Breast epithelium (tissue), 4 donors: Measurements from ENCODE around the gene SKAP1. TPM values are rescaled to one million over a fixed set of nuclear protein-coding genes. Genes with fewer than 3 reads are reported as not detected.

Experiments
- DNase-seq, 2 donors: peaks; one replicate each; pipeline ENCODE4 v3.0.0-alpha.2; 2019; ENCODE audit warnings: low spot score in 2 of 2
- H3K27ac ChIP-seq, 2 donors: fragments of 200-600 bp; sonication (generic) in 1 of 2; one replicate each; pipeline ENCODE4 v1.5.1; 2016 to 2019; ENCODE audit warnings: mild to moderate bottlenecking in 1 of 2
- H3K27me3 ChIP-seq, 2 donors: fragments of 200-600 bp; sonication (generic) in 1 of 2; one replicate each; pipeline versions ENCODE4 v1.5.1 to v1.6.0; 2017 to 2019; ENCODE audit warnings: control low read depth in 1 of 2, mild to moderate bottlenecking in 1 of 2
- H3K36me3 ChIP-seq: fragments of 200-600 bp; one replicate; pipeline ENCODE4 v1.5.1; 2019
- H3K4me1 ChIP-seq, 2 donors: fragments of 200-600 bp; sonication (generic); one replicate each; pipeline ENCODE4 v1.5.1; 2016 to 2019; ENCODE audit warnings: control low read depth in 1 of 2
- H3K4me3 ChIP-seq, 3 donors: fragments of 200-600 bp; sonication (generic); 1 replicate in 2 of 3; 2 replicates in 1 of 3; pipeline ENCODE4 v1.5.1; 2016 to 2019; ENCODE audit warnings: mild to moderate bottlenecking in 3 of 3, moderate library complexity in 2 of 3
- H3K9me3 ChIP-seq, 2 donors: fragments of 200-600 bp; sonication (generic) in 1 of 2; one replicate each; pipeline ENCODE4 v1.5.1; 2016 to 2019; ENCODE audit warnings: control low read depth in 1 of 2
- CTCF ChIP-seq, 3 donors: fragments of 450-650 bp; IDR thresholded peaks; one replicate each; pipeline ENCODE4 v1.5.1; 2016 to 2017; ENCODE audit warnings: antibody characterized with exemption in 3 of 3, mild to moderate bottlenecking in 3 of 3, moderate library complexity in 3 of 3
- POLR2A ChIP-seq: fragments of 450-650 bp; IDR thresholded peaks from one replicate; pipeline ENCODE4 v1.6.1; 2016; ENCODE audit warnings: antibody characterized with exemption, mild to moderate bottlenecking, moderate library complexity
- POLR2AphosphoS5 ChIP-seq, 3 donors: sonication (generic); formaldehyde crosslinking; IDR thresholded peaks; one replicate each; pipeline ENCODE4 v1.6.1; 2017; ENCODE audit warnings: antibody characterized with exemption in 3 of 3
- intact Hi-C: fragments of 100-400 bp; cut with DNase I; formaldehyde crosslinking; loops from one replicate; pipeline ENCODE4 v1.15.1; 2023; ENCODE audit warnings: low total_unique reads
- total RNA-seq, 3 donors: library from RNA; depleted of rRNA; stranded (reverse); fragments of >200 nt; gene quantifications; one replicate each; pipeline ENCODE4 v1.1.0, GENCODE V29; 2016

Gene SKAP1
- total RNA-seq, 3 donors from 2014 or later, result 1.1 to 7.5 (median 5.9) TPM

GRCh38 chr17:48378708-48379392 is 51.2 kb downstream of the SKAP1 start:
- Histone ChIP-seq H3K27me3 (peaks cover 0 to 9% of the 10 kb centered on the region in 2 donors), H3K36me3 (no peaks in the 10 kb centered on the region), H3K4me3 (no peak overlapping the region), H3K9me3 (no peaks in the 10 kb centered on the region), H3K4me1 (no peaks in the 10 kb centered on the region), H3K27ac (no peak overlapping the region)
- intact Hi-C loops, result no loop called here
- TF ChIP-seq POLR2A, result no peak
- no peak for DNase-seq

- DNase-seq, result no peak
- no peak for TF ChIP-seq POLR2A
- TF ChIP-seq POLR2AphosphoS5 (IDR thresholded peaks at IDR 0.05), result no peak
- TF ChIP-seq CTCF (IDR thresholded peaks at IDR 0.05), result no peak
- no peaks in the 10 kb centered on the region for H3K4me1 ChIP-seq
- peaks cover 0 to 9% of the 10 kb centered on the region in 2 donors for H3K27me3 ChIP-seq
- no peaks in the 10 kb centered on the region for H3K36me3 ChIP-seq
- H3K27ac ChIP-seq, result no peak overlapping the region
- no peak overlapping the region for H3K4me3 ChIP-seq
- H3K9me3 ChIP-seq, result no peaks in the 10 kb centered on the region
- intact Hi-C loops, result no loop called here
Observed at GRCh38 chr17:48378238-48378637, 51.8 kb downstream of the SKAP1 start.

- H3K36me3 ChIP-seq, result no peaks in the 10 kb centered on the region
- no peak for DNase-seq
- H3K4me3 ChIP-seq, result no peak overlapping the region
- no peak overlapping the region for H3K27ac ChIP-seq
- peaks cover 0 to 9% of the 10 kb centered on the region in 2 donors for H3K27me3 ChIP-seq
- no peaks in the 10 kb centered on the region for H3K4me1 ChIP-seq
- intact Hi-C loops, result no loop called here
- TF ChIP-seq POLR2AphosphoS5 (IDR thresholded peaks at IDR 0.05) (no peak), POLR2A (no peak), CTCF (IDR thresholded peaks at IDR 0.05) (no peak)
- H3K9me3 ChIP-seq, result no peaks in the 10 kb centered on the region
Observed at GRCh38 chr17:48376682-48377325, 53.2 kb downstream of the SKAP1 start.

- no peak for TF ChIP-seq POLR2AphosphoS5 (IDR thresholded peaks at IDR 0.05)
- no peak for TF ChIP-seq POLR2A
- H3K4me1 ChIP-seq, result no peaks in the 10 kb centered on the region
- H3K4me3 ChIP-seq, result no peak overlapping the region
- no peaks in the 10 kb centered on the region for H3K9me3 ChIP-seq
- H3K27ac ChIP-seq, result no peak overlapping the region
- intact Hi-C loops, result no loop called here
- no peak for DNase-seq
- no peaks in the 10 kb centered on the region for H3K36me3 ChIP-seq
- H3K27me3 ChIP-seq, result peaks cover 0 to 10% of the 10 kb centered on the region in 2 donors
Observed at GRCh38 chr17:48375356-48375755, 54.7 kb downstream of the SKAP1 start.

- Histone ChIP-seq H3K9me3 (no peaks in the 10 kb centered on the region), H3K27ac (no peak overlapping the region), H3K4me1 (no peaks in the 10 kb centered on the region), H3K36me3 (no peaks in the 10 kb centered on the region), H3K27me3 (peaks cover 0 to 15% of the 10 kb centered on the region in 2 donors), H3K4me3 (no peak overlapping the region)
- DNase-seq, result no peak
- intact Hi-C loops, result no loop called here
- TF ChIP-seq POLR2A, result no peak
- peak in 2 of 3 donors; percentile 16 to 19 for TF ChIP-seq CTCF (IDR thresholded peaks at IDR 0.05)
- TF ChIP-seq POLR2AphosphoS5 (IDR thresholded peaks at IDR 0.05), result no peak
Observed at GRCh38 chr17:48374650-48375230, 55.3 kb downstream of the SKAP1 start.

GRCh38 chr17:48373883-48374282 is 56.1 kb downstream of the SKAP1 start:
- H3K4me1 ChIP-seq, result no peaks in the 10 kb centered on the region
- H3K36me3 ChIP-seq, result no peaks in the 10 kb centered on the region
- H3K27me3 ChIP-seq, result peaks cover 0 to 23% of the 10 kb centered on the region in 2 donors
- no peak overlapping the region for H3K27ac ChIP-seq
- no peaks in the 10 kb centered on the region for H3K9me3 ChIP-seq
- DNase-seq, result no peak
- H3K4me3 ChIP-seq, result no peak overlapping the region
- intact Hi-C loops, result no loop called here
- TF ChIP-seq CTCF (IDR thresholded peaks at IDR 0.05) (no peak), POLR2A (no peak), POLR2AphosphoS5 (IDR thresholded peaks at IDR 0.05) (no peak)
